ENCODE measurements around the gene GTF2E1.

GRCh38 chr3:120743556-120744195 is 1.1 kb downstream of the GTF2E1 start:
- TF ChIP-seq POLR2A (IDR thresholded peaks at IDR 0.05; ENCODE audit: extremely low read depth, insufficient read length) (no peak), CTCF (IDR thresholded peaks at IDR 0.05; ENCODE audit: low read depth, low read length) (no peak), MAX (IDR thresholded peaks at IDR 0.05; ENCODE audit: low read depth, low read length) (0 out of 2 replicates have a peak, but pooled peaks have one; percentile 12)

Measured in NB4 (cell line).